Measurements from ENCODE around the gene TAX1BP3. TPM values are rescaled to one million over a fixed set of nuclear protein-coding genes. Genes with fewer than 3 reads are reported as not detected.

TAX1BP3 gene
- total and polyA plus RNA-seq, 4 donors, result 11.9 to 27.7 (median 20.0) TPM

- H3K9me3 ChIP-seq (ENCODE audit: control insufficient read depth in 4 of 4, low read length in 3 of 4), result no peaks in the 10 kb centered on the region
- H3K27me3 ChIP-seq (ENCODE audit: control insufficient read depth in 4 of 4, insufficient read depth in 4 of 4, low read length in 3 of 4), result no peaks in the 10 kb centered on the region
- no peak overlapping the region for H3K4me3 ChIP-seq (ENCODE audit: low read depth in 1 of 3, low read length in 3 of 3)
- TF ChIP-seq JUND (IDR thresholded peaks at IDR 0.05) (no peak), HNF4G (IDR thresholded peaks at IDR 0.05) (no peak), TAF1 (conservative IDR thresholded peaks at IDR 0.05) (no peak), REST (IDR thresholded peaks at IDR 0.05) (no peak), NR2F2 (IDR thresholded peaks at IDR 0.05) (no peak), RAD21 (IDR thresholded peaks at IDR 0.05) (no peak), HNF4A (conservative IDR thresholded peaks at IDR 0.05) (no peak), FOXA2 (IDR thresholded peaks at IDR 0.05) (no peak), YY1 (IDR thresholded peaks at IDR 0.05) (no peak), ATF3 (IDR thresholded peaks at IDR 0.05) (no peak), MAX (IDR thresholded peaks at IDR 0.05) (no peak), GABPA (IDR thresholded peaks at IDR 0.05 in 1 of 2, conservative IDR thresholded peaks at IDR 0.05 in 1 of 2) (no peak), ZBTB33 (IDR thresholded peaks at IDR 0.05) (no peak), SP1 (IDR thresholded peaks at IDR 0.05) (no peak), EGR1 (IDR thresholded peaks at IDR 0.05; ENCODE audit: low read depth in 2 of 2) (no peak), RXRA (IDR thresholded peaks at IDR 0.05) (no peak), FOXA1 (IDR thresholded peaks at IDR 0.05) (no peak), CTCF (IDR thresholded peaks at IDR 0.05; ENCODE audit: low read depth, low read length, missing input control) (no peak)
- no peaks in the 10 kb centered on the region for H3K4me1 ChIP-seq (ENCODE audit: control insufficient read depth in 4 of 4, insufficient read depth in 4 of 4, low read length in 3 of 4)
- WGBS, result 77% methylated on average over 16 of the region's 16 CpGs
- H3K27ac ChIP-seq (ENCODE audit: low read depth in 1 of 2, low read length in 2 of 2), result no peak overlapping the region
- no peak overlapping the region for H3K9ac ChIP-seq (ENCODE audit: low read depth in 1 of 2, low read length in 2 of 2)
- H3K36me3 ChIP-seq (ENCODE audit: control insufficient read depth in 4 of 4, insufficient read depth in 3 of 4, low read depth in 1 of 4, low read length in 3 of 4), result no peaks in the 10 kb centered on the region
- DNase-seq (ENCODE audit: low spot score), result no peak
Observed at GRCh38 chr17:3678095-3678820, 9.9 kb upstream of the TAX1BP3 start.

All from liver (tissue), 9 donors.